GM19324 (cell line): ENCODE results near the gene CUEDC2.

Source experiments
- ATAC-seq: cut with Tn5 transposase; IDR thresholded peaks from one replicate; pipeline ENCODE4 v1.9.1; 2021; ENCODE audit warnings: mild to moderate bottlenecking, moderate library complexity; ENCODE audit not compliant: unreplicated experiment, low FRiP score

Gene CUEDC2

GRCh38 chr10:102411341-102412255 lies 20.8 kb downstream of the CUEDC2 start:
- no peak for ATAC-seq

- no peak for ATAC-seq
Measured at GRCh38 chr10:102410429-102411073, 21.8 kb downstream of the CUEDC2 start.

- ATAC-seq, result no peak
Measured at GRCh38 chr10:102409604-102410428, 22.6 kb downstream of the CUEDC2 start.

GRCh38 chr10:102408728-102409603 lies 23.4 kb downstream of the CUEDC2 start:
- ATAC-seq, result no peak

- ATAC-seq, result no peak
Measured at GRCh38 chr10:102408131-102408727, 24.1 kb downstream of the CUEDC2 start.

GRCh38 chr10:102407425-102408130 lies 24.8 kb downstream of the CUEDC2 start:
- ATAC-seq, result no peak

GRCh38 chr10:102406815-102407214 lies 25.6 kb downstream of the CUEDC2 start:
- no peak for ATAC-seq

- ATAC-seq, result no peak
Measured at GRCh38 chr10:102405632-102406031, 26.7 kb downstream of the CUEDC2 start.

- ATAC-seq, result no peak
Measured at GRCh38 chr10:102405108-102405571, 27.2 kb downstream of the CUEDC2 start.

- ATAC-seq, result no peak
Measured at GRCh38 chr10:102404361-102405107, 27.8 kb downstream of the CUEDC2 start.

GRCh38 chr10:102403115-102403514 lies 29.3 kb downstream of the CUEDC2 start:
- ATAC-seq, result no peak

GRCh38 chr10:102402512-102402896 lies 29.9 kb downstream of the CUEDC2 start:
- ATAC-seq, result no peak

- ATAC-seq, result no peak
Measured at GRCh38 chr10:102401735-102402511, 30.5 kb downstream of the CUEDC2 start.

- ATAC-seq, result no peak
Measured at GRCh38 chr10:102401342-102401654, 31.1 kb downstream of the CUEDC2 start.

GRCh38 chr10:102400598-102401341 lies 31.6 kb downstream of the CUEDC2 start:
- no peak for ATAC-seq

GRCh38 chr10:102400076-102400475 lies 32.3 kb downstream of the CUEDC2 start:
- no peak for ATAC-seq
